ENCODE results near the gene MIP. TPM values are rescaled to one million over a fixed set of nuclear protein-coding genes. Genes with fewer than 3 reads are reported as not detected.
"Not testable (repeated sequence)": the region's sequence is repeated elsewhere in the genome, so short reads cannot be mapped to it uniquely, and the experiment has no call there.

The MIP gene
- total and polyA plus RNA-seq, 2 of the 4 experiments (the other 2 are of a cell fraction), result not detected

- H3K14ac ChIP-seq (replicated peaks; ENCODE audit: low read depth, low read length); H4K20me1 ChIP-seq (ENCODE audit: insufficient read depth, low read length); dilution Hi-C loops (cut with HindIII; ENCODE audit: low sequenced_read_pairs, unreplicated experiment); H3K18ac ChIP-seq (ENCODE audit: low read depth, low read length); H4K8ac ChIP-seq (ENCODE audit: low read depth in 2 of 2, low read length in 2 of 2); H2BK20ac ChIP-seq (ENCODE audit: low read depth, low read length); H3K4me2 ChIP-seq (ENCODE audit: low read depth, low read length); intact Hi-C loops (cut with micrococcal nuclease); H3K9me3 ChIP-seq (ENCODE audit: control insufficient read depth, insufficient read depth, low read length); H3K27me3 ChIP-seq (ENCODE audit: control insufficient read depth, insufficient read depth, low read length); BruUV-seq (replicated peaks); H2BK15ac ChIP-seq (ENCODE audit: low read depth, low read length); H2BK5ac ChIP-seq (ENCODE audit: low read depth, low read length, poor library complexity, severe bottlenecking); POLR2A ChIA-PET (ENCODE audit: unreplicated experiment); H3K4ac ChIP-seq (ENCODE audit: low read depth, low read length); H3K23ac ChIP-seq (ENCODE audit: low read depth, low read length); DNase-seq; H3K4me3 ChIP-seq (ENCODE audit: insufficient read depth, low read depth, low read length); ATAC-seq (ENCODE audit: low read depth); H4K91ac ChIP-seq (ENCODE audit: insufficient read depth, low read depth, low read length); H2BK120ac ChIP-seq (ENCODE audit: low read depth, low read length); H3K27ac ChIP-seq (ENCODE audit: insufficient read depth, low read length); H3K56ac ChIP-seq (ENCODE audit: extremely low read depth, insufficient read depth, low read length); H2AK5ac ChIP-seq (ENCODE audit: low read depth, low read length); H3K36me3 ChIP-seq (ENCODE audit: control insufficient read depth, insufficient read depth, low read length); H3K9ac ChIP-seq (ENCODE audit: low read depth, low read length); H2AFZ ChIP-seq (replicated peaks; ENCODE audit: low read length, poor library complexity); H3K9me1 ChIP-seq (ENCODE audit: insufficient read depth, low read length); H2AK9ac ChIP-seq (replicated peaks; ENCODE audit: low read depth, low read length, poor library complexity); H4K5ac ChIP-seq (ENCODE audit: low read depth, low read length); H3K4me1 ChIP-seq (ENCODE audit: control insufficient read depth, insufficient read depth, low read length); in situ Hi-C loops (cut with MboI; ENCODE audit: low sequenced_read_pairs): not testable (repeated sequence)
- CTCF ChIA-PET, result interaction anchor here (0.6 kb wide), 1 partner anchor 21 kb away, joined by 3 read pairs; no protein-coding TSS in a partner anchor
- H3K79me1 ChIP-seq (ENCODE audit: low read depth in 1 of 2, low read length in 2 of 2), result peaks cover 28 to 35% of the 10 kb centered on the region in 2 experiments
- no CpG with 5 or more reads among the region's 2 CpGs for WGBS, 2 experiments (ENCODE audit: extremely low coverage in 2 of 2, insufficient read length in 1 of 2)
These were observed 11.2 kb downstream of the MIP start for GRCh38 chr12:56443208-56443607.
